PC-3 (cell line): Measurements from ENCODE around the gene TAF4.

Source experiments
- EZH2 ChIP-seq: fragments of 300-600 bp; sonication (generic); IDR thresholded peaks from one replicate; pipeline ENCODE4 v1.6.1; 2017; ENCODE audit warnings: antibody characterized with exemption, mild to moderate bottlenecking, low read length; ENCODE audit not compliant: unreplicated experiment
- TF ChIP-seq, protein P1 (sequence below): fragments of 300-600 bp; sonication (generic); conservative IDR thresholded peaks from 2 replicates; pipeline ENCODE4 v1.5.1; 2017; ENCODE audit warnings: antibody characterized with exemption, low read depth, mild to moderate bottlenecking, low read length

DNA sequence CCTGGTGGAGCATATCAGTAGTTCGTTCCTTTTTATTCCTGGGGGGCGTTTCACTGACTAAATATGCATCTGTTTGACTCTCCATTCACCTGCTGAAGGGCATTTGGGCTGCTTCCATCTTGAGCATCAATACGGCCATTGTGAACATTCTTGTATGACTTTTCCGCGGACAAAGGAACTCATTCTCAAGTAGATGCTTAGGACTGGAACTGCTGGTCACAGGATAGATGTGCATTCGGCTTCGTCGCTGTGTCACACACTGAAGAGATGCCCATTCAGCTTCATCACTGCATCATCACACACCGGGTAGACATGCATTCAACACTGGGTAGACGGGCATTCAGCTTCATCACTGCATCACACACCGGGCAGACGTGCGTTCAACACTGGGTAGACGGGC, 95.3 kb downstream of the TAF4 start:
- TF ChIP-seq, protein P1, sequence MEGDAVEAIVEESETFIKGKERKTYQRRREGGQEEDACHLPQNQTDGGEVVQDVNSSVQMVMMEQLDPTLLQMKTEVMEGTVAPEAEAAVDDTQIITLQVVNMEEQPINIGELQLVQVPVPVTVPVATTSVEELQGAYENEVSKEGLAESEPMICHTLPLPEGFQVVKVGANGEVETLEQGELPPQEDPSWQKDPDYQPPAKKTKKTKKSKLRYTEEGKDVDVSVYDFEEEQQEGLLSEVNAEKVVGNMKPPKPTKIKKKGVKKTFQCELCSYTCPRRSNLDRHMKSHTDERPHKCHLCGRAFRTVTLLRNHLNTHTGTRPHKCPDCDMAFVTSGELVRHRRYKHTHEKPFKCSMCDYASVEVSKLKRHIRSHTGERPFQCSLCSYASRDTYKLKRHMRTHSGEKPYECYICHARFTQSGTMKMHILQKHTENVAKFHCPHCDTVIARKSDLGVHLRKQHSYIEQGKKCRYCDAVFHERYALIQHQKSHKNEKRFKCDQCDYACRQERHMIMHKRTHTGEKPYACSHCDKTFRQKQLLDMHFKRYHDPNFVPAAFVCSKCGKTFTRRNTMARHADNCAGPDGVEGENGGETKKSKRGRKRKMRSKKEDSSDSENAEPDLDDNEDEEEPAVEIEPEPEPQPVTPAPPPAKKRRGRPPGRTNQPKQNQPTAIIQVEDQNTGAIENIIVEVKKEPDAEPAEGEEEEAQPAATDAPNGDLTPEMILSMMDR = no peak
- no peak for TF ChIP-seq EZH2
